ENCODE results near the gene NOP14.
"Not testable (repeated sequence)": the region's sequence is repeated elsewhere in the genome, so short reads cannot be mapped to it uniquely, and the experiment has no call there.

The NOP14 gene

GRCh38 chr4:2961811-2962441 lies 1.3 kb downstream of the NOP14 start:
- Histone ChIP-seq H3K9me2 (replicated peaks; ENCODE audit: control insufficient read depth, low read length) (no peaks in the 10 kb centered on the region), H4K20me1 (ENCODE audit: control insufficient read depth, insufficient read depth, low read depth, low read length) (peaks cover 22% of the 10 kb centered on the region), H3K36me3 (ENCODE audit: control insufficient read depth, low read length) (peaks cover 54% of the 10 kb centered on the region), H3K4me3 (ENCODE audit: low read length) (peak overlapping the region; percentile 91), H3K27ac (ENCODE audit: low read depth, low read length) (peak overlapping the region; percentile 70), H3K9me3 (ENCODE audit: control insufficient read depth, insufficient read depth, low read length) (no peaks in the 10 kb centered on the region), H3K4me1 (ENCODE audit: control insufficient read depth, low read length) (peaks cover 22% of the 10 kb centered on the region), H3F3A (ENCODE audit: control insufficient read depth, insufficient read depth) (peaks cover 16% of the 10 kb centered on the region), H3K27me3 (ENCODE audit: control insufficient read depth, low read length) (no peaks in the 10 kb centered on the region), H3K4me2 (ENCODE audit: low read length) (peak overlapping the region; percentile 77), H3K79me2 (ENCODE audit: control insufficient read depth, low read length) (peaks cover 66% of the 10 kb centered on the region)
- TF ChIP-seq EZH2phosphoT487 (IDR thresholded peaks at IDR 0.05; ENCODE audit: borderline replicate concordance, low read length) = no peak
- TF ChIP-seq CTCF (IDR thresholded peaks at IDR 0.05; ENCODE audit: low read depth, low read length, poor library complexity, severe bottlenecking) = peak; percentile 35

- Histone ChIP-seq H3K36me3 (ENCODE audit: control insufficient read depth, low read length) (peaks cover 59% of the 10 kb centered on the region), H3K79me2 (ENCODE audit: control insufficient read depth, low read length) (peaks cover 70% of the 10 kb centered on the region), H4K20me1 (ENCODE audit: control insufficient read depth, insufficient read depth, low read depth, low read length) (peaks cover 24% of the 10 kb centered on the region), H3K9me2 (replicated peaks; ENCODE audit: control insufficient read depth, low read length) (no peaks in the 10 kb centered on the region), H3F3A (ENCODE audit: control insufficient read depth, insufficient read depth) (peaks cover 20% of the 10 kb centered on the region), H3K4me3 (ENCODE audit: low read length) (peak overlapping the region; percentile 91), H3K27me3 (ENCODE audit: control insufficient read depth, low read length) (no peaks in the 10 kb centered on the region), H3K4me1 (ENCODE audit: control insufficient read depth, low read length) (peaks cover 22% of the 10 kb centered on the region), H3K27ac (ENCODE audit: low read depth, low read length) (peak overlapping the region; percentile 70), H3K9me3 (ENCODE audit: control insufficient read depth, insufficient read depth, low read length) (no peaks in the 10 kb centered on the region), H3K4me2 (ENCODE audit: low read length) (peak overlapping the region; percentile 77)
- no peak for TF ChIP-seq CTCF (IDR thresholded peaks at IDR 0.05; ENCODE audit: low read depth, low read length, poor library complexity, severe bottlenecking)
- no peak for TF ChIP-seq EZH2phosphoT487 (IDR thresholded peaks at IDR 0.05; ENCODE audit: borderline replicate concordance, low read length)
Measured at GRCh38 chr4:2961421-2961810, 1.8 kb downstream of the NOP14 start.

GRCh38 chr4:2960450-2960849 lies 2.8 kb downstream of the NOP14 start:
- not testable (repeated sequence) for H3K9me3 ChIP-seq (ENCODE audit: control insufficient read depth, insufficient read depth, low read length); H3K4me2 ChIP-seq (ENCODE audit: low read length); H3K27ac ChIP-seq (ENCODE audit: low read depth, low read length); H3K4me3 ChIP-seq (ENCODE audit: low read length); H3K9me2 ChIP-seq (replicated peaks; ENCODE audit: control insufficient read depth, low read length); H3K27me3 ChIP-seq (ENCODE audit: control insufficient read depth, low read length)
- Histone ChIP-seq H3K36me3 (ENCODE audit: control insufficient read depth, low read length) (peaks cover 68% of the 10 kb centered on the region), H3K79me2 (ENCODE audit: control insufficient read depth, low read length) (peaks cover 78% of the 10 kb centered on the region), H4K20me1 (ENCODE audit: control insufficient read depth, insufficient read depth, low read depth, low read length) (peaks cover 32% of the 10 kb centered on the region), H3K4me1 (ENCODE audit: control insufficient read depth, low read length) (peaks cover 27% of the 10 kb centered on the region), H3F3A (ENCODE audit: control insufficient read depth, insufficient read depth) (peaks cover 28% of the 10 kb centered on the region)

GRCh38 chr4:2958446-2958845 lies 4.8 kb downstream of the NOP14 start:
- H3K27ac ChIP-seq (ENCODE audit: low read depth, low read length) = no peak overlapping the region
- H4K20me1 ChIP-seq (ENCODE audit: control insufficient read depth, insufficient read depth, low read depth, low read length) = peaks cover 29% of the 10 kb centered on the region
- TF ChIP-seq CTCF (IDR thresholded peaks at IDR 0.05; ENCODE audit: low read depth, low read length, poor library complexity, severe bottlenecking) (no peak), EZH2phosphoT487 (IDR thresholded peaks at IDR 0.05; ENCODE audit: borderline replicate concordance, low read length) (no peak)
- peaks cover 18% of the 10 kb centered on the region for H3K4me1 ChIP-seq (ENCODE audit: control insufficient read depth, low read length)
- no peak overlapping the region for H3K4me3 ChIP-seq (ENCODE audit: low read length)
- H3K4me2 ChIP-seq (ENCODE audit: low read length) = no peak overlapping the region
- peaks cover 70% of the 10 kb centered on the region for H3K79me2 ChIP-seq (ENCODE audit: control insufficient read depth, low read length)
- H3K27me3 ChIP-seq (ENCODE audit: control insufficient read depth, low read length) = no peaks in the 10 kb centered on the region
- no peaks in the 10 kb centered on the region for H3K9me3 ChIP-seq (ENCODE audit: control insufficient read depth, insufficient read depth, low read length)
- H3K9me2 ChIP-seq (replicated peaks; ENCODE audit: control insufficient read depth, low read length) = no peaks in the 10 kb centered on the region
- peaks cover 83% of the 10 kb centered on the region for H3K36me3 ChIP-seq (ENCODE audit: control insufficient read depth, low read length)
- peaks cover 42% of the 10 kb centered on the region for H3F3A ChIP-seq (ENCODE audit: control insufficient read depth, insufficient read depth)
